Measurements from ENCODE around the gene ZNF202.
"Not testable (repeated sequence)": the region's sequence is repeated elsewhere in the genome, so short reads cannot be mapped to it uniquely, and the experiment has no call there.

ZNF202 gene

DNA sequence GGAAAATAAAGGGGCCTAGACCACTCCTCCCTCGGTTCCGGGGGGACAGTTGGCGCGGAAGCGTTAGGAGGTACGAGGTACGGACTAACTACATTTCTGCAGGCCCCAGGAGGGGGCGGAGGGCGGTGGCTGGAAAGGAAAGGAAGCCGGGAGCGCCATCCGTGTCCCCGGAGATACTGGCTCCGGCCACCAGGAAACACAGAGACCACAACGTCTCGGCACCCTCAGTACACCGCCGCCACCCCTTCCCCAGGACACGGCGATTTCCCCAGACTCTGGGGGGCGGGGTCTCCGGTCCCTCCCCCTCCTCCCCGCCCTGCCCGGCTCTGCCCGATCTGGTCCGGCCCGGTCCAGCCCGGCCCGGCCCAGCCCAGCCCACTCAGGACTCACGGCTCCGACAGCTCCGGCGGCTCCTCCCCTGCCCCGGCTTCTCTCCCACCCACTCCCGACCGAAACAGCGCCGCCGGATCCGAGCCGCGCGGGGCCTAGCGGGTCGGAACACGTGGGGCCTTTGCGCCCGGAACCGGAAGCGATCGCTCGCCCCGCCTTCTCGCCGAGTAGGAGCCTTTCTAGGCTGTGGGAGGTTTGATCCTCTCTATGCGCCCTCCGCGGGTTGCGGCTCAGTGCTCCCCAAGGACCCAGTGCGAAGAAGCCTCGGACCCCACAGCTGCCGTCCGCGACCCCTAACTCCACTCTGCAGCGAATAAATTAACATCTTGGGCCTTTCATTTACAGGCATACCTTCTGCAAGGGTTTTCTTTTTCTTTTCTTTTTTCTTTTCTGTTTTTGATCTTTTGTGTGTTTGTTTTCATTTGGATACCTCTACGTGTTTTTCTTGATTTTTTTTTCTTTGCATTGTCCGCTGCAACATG, at the start of gene ZNF202:
TSS of gene ZNF202 (minus strand) at position 502 of the 872 bp plus-strand sequence. CDS start 10,772 bp downstream, outside the sequence.
- peak; percentile 38 to 95 (median 86) for DNase-seq

DNA sequence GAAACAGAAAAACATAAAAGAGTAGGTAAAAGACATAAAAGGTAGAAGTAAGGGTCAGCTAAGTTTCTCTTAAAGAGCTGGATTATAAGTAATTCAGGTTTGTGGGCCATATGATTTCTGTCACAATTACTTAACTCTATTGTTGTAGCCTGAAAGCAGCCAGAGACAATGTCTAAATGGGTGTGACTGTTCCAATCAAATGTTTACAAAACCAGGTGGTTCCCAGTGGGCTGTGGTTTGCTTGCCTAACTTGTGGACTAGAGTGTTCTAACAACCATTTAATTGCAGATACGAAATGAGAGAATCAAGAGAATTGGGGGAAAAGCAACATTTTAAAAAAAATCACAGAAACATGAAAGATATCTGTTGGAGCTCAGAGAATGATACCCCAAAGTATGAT, 42.1 kb upstream of the ZNF202 start:
- no peak for DNase-seq

DNA sequence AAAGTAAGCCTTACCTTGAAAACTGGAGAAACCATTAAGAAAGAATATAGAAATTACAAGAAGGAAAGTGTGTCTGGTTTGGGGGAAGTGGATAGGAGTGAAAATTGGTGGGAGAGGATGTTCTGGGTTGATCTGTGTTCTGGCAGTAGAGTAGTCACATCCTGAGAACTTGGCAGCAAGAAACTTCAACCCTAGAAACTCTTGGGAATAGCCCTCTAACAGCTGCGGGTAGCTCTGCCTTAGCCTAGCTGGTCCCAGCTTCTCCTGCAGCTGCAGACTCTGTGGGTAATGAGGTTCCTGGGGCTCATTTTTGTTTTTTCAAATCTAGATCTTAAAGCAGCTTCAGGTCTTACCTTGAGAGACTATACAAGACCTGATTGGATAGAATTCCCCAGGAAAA, 37.1 kb upstream of the ZNF202 start:
- DNase-seq, result no peak

DNA sequence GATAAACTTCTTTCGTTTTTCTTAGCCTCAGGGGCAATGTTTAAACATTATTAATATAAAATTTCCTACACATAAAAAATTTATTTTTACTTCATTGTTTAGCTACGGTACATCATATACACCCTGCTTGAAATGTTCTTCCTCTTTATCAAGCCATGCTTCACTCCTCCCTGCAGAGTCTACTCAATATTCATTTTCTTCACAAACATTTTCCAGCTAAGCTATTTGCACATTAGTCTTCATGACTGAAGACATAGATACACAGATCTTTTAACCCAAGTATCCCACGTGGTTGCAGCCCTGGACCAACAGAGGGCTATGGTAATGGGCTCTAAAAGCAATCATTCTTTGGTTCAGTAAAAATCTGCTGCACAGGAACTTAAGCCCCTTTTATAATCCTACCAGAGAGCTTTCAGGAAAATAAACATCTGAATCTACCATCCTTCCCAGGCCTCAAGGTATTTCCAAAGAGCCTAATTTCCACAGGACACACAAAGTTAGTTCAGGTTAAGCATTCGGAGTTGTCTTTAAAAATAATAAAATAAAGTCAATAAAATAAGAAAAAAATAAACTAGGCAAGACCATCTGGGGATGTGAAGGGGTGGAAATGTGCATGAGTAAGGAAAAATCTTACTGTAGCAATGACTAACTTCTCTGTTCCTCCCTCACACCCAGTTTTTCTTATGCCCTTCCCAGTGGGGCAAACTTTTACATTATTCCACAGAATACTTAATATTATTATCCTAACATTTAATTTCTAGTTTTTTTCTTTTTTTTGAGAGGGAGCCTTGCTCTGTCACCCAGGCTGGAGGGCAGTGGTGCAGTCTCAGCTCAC, 34.5 kb upstream of the ZNF202 start:
- DNase-seq, result no peak

DNA sequence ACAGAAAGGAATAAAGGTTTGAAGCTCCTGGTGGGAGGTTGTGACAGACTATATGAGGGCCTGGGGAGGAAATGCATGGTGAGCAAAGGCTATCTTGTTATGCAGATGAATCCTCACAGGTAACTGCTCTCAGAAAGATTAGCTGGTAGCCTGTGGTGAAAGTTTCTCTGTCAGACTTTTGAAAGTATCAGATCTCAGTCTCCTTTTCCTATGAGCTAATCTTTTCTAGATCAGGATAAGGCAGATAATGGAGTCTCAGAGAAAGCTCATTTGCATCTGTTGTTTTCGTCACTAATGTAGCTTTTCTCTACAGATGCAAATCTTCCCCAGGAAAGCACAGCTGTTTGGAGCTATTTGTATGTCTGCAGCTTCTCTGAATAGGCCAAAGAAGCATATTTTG, 33.8 kb upstream of the ZNF202 start:
- DNase-seq, result no peak

DNA sequence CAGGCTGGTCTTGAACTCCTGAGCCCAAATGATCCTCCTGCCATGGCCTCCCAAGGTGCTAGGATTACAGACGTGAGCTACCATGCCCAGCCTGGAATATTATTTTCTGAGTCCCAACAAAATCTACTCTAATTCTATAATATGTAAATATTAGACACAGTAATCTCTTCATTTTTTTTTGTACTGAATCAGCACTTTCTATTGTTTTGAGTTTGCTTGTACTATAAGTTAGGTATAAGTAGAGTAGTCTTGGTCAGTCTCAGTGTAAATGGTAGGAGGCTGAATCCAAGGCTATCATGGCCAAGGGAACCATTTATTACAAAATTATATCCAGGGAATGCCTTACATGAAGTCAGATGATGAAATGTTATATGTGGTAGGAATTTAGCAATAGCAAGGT, 32.5 kb upstream of the ZNF202 start:
- no peak for DNase-seq

DNA sequence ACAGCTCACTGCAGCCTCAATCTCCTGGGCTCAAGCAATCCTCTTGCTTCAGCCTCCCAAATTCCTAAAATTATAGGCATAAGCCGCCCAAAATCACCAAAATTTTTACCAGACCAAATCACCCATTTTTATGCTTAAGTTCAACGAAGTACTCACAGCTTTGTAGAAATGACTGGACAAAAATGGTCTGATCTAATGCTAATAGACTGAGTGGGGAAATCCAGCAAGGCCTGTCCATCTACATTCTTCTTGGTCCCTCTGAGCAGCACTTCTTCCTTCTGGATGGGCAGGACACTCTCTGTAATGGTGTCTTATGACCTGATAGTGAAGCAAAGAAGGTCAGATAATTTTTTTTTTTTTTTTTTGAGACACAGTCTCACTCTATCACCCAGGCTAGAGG, 31.6 kb upstream of the ZNF202 start:
- no peak for DNase-seq

DNA sequence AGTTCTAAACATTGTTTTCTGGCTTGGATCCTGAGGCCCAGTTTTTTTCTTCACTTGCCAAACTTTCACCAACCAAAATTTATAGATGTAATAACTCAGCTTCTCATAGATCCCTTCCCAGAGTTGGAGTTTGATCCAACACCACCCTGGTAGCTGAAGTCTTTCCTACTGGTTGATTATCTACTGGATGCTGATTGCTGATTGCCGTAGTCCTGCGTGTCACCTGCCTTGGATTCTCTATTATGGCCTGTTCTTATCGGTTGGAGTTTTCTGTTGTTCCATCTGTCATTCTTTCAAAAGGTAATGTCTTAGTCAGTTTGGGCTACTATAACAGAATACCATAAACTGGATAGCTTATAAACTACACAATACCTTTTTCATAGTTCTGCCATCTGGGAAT, 30.2 kb upstream of the ZNF202 start:
- no peak for DNase-seq

DNA sequence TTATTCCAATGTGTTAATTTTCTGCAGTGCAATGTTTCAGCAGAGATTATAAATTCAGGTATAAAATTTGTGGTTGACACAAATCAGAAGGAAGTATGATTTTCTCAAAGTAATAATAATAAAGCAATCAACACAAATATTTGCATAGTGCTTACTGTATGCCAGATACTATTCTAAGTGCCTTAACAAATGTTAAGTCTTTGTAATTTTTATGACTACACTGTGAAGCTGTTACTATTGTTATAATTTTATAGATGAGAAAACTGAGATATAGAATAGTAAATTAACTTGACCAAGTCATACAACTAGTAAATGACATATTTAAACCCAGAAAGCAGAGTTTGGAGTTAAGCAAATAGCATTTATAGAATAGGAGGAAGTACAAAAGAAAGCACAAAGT, 29.3 kb upstream of the ZNF202 start:
- no peak for DNase-seq

DNA sequence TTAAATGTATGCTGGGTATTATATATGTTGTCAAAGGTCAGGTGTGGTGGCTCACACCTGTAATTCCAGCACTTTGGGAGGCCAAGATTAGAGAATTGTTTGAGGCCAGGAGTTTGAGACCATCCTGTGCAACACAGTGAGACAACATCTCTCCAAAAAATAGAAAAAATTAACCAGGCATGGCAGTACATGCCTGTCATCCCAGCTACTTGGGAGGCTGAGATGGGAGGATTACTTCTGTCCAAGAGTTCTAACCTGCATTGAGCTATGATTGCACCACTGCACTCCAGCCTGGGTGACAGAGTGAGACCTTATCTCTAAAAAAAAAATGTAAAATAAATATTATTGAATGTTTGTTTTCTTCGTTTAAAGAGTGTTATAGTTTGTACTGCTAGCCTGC, 24.1 kb upstream of the ZNF202 start:
- no peak for DNase-seq

DNA sequence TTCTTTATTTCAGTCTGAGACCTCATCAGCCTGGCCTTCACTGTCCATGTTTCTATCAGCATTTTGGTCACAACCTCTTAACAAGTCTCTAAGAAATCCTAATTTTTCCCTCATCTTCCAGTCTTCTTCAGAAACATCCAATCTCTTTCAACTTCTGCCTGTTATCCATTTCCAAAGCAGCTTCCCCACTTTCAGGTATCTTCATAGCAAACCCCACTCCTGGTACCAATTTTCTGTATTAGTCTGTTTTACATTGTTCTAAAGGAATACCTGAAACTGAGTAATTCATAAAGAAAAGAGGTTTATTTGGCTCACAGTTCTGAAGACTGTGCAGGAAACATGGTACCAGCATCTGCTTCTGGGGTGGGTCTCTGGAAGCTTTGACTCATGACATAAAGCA, 21.0 kb upstream of the ZNF202 start:
- no peak for DNase-seq

DNA sequence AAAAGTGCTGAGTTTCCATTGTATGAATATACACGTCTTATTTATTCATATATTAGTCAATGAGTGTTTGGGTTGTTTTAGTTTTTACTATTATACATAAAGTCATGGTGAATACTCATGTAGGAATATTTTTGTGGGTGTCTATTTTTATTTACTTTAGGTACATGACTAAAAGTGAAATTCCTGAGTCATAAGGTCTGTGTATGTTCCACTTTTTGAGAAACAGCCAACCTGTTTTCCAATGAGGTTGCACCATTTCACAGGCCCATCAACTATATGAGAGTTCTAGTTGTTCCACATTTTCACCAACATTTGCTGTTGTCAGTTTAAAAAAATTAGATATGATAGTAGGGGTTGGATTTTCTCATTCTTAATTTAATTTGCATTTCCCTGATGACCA, 19.4 kb upstream of the ZNF202 start:
- no peak for DNase-seq

DNA sequence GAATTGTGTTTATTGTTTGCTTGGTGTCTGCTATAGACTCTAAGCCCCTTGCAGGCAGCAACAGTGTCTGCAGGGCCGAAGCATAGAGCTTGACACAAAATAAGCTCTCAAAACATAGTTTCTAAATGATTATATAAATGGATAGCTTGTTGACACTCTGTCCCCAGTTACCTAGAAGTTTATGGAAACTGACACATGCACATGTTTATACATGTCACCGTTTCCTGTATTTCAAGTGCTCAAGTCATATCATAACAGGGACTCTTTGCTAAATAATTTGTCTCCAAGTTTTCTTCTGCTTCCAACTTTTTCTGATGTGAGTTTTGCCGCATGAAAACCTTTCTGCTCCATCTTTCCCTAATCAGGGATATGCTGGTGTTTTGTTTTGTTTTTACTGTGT, 16.5 kb upstream of the ZNF202 start:
- DNase-seq, result no peak

DNA sequence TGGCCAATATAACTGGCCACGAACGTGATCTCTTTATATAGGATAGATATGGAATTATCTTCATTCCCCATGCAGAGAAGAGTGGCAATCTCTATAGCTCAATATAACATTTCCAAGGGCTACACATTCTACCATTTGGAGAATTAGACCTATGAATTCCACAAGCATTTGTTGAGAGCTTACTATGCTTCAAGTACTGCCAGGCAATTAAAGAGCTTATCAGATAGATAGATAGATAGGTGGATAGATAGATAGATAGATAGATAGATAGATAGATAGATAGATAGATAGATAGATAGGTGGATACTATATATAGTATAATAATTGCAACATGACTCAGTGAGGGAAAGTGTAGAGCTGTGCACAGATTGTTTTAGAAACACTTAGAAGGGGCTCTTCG, 14.4 kb upstream of the ZNF202 start:
- DNase-seq, result no peak

DNA sequence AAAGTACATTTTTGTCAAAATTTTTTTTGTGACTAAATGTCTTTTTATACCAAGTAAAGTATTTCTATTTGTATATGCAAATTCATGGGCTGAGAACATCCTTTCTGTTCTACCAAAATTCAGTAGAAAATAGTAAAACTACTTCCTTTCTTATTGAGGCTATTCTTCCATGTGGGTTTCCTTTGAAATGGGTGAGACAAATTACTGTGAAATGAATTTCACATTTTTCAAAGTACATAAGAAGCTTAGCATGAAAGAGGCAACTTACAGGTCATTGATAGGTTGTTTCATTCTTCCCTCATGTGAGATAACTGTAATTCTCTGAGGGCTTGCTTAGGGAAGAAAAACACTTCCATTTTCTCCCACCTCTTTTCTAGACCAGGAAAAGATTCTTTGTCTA, 13.9 kb upstream of the ZNF202 start:
- no peak for DNase-seq

DNA sequence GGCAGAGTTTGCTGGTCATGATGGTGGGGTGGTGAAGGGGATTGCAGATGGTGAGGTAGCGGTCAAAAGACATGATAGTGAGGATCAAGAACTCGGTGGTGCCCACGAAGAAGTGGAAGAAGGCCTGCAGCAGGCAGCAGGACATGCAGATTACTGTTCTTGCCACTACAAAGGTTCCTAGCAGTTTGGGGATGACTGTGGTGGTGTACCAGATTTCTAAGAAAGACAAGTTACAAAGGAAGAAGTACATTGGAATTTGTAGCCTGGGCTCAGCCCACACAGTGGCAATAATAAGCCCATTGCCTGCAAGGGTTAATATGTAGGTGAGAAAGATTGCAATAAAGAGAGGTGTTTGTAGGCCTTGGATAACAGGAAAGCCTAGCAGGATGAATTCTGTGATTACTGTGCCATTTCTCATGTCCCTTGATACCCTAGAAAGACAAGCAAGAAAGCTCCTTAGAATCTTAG, 12.7 kb upstream of the ZNF202 start, which contains the start of gene OR6X1:
TSS of gene OR6X1 (minus strand) at position 418 of the 468 bp plus-strand sequence. CDS start at position 418, 0 bp downstream.
- DNase-seq, result no peak

DNA sequence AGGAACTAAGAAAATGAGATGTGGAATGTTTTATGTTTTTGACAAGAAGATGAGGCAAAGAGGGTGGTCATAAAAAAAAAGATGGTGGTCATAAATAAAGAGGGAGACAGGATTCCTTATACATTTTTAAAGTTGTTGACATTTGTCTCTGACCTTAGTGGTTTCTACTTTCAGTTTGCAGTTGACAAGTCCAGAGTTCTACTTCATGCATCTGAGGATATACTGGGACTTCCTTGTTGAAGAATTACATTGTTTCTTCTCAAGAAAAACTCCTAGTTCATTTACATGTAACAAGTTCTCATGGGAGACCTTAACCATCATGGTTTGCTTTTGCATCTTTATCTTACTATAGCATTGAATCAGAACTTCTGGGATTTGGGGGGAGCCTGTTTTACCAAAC, 11.7 kb upstream of the ZNF202 start:
- DNase-seq, result no peak

DNA sequence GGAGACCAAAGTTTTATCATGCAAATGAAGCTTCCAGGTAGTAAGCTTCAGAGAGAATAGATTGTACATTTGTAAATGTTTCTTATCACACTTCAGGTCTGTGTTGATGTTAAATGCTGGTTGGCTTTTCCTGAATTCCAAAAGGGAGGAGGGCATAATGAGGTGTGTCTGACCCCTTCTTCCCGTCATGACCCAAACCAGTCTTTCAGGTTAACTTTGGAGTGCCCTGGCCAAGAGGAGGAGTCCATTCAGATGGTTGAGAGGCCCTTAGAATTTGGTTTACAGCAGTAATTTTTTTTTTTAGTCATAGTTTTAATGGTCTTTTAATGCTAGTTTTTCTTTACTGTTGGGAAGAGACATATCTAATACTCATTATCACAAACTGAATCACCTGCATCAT, 10.3 kb upstream of the ZNF202 start:
- DNase-seq, result no peak

DNA sequence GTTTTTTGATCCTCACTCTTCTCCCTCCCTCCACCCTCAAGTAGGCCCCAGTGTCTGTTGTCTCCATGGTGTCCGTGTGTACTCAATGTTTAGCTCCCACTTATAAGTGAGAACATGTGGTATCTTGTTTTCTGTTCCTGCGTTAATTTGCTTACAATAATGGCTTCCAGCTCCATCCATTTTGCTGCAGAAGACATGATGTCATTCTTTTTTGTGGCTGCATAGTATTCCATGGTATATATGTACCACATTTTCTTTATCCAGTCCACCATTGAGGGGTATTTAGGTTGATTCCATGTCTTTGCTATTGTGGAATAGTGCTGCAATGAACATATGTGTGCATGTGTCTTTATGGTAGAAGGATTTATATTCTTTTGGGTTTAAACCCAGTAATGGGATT, 6.9 kb upstream of the ZNF202 start:
- DNase-seq, result not testable (repeated sequence)

DNA sequence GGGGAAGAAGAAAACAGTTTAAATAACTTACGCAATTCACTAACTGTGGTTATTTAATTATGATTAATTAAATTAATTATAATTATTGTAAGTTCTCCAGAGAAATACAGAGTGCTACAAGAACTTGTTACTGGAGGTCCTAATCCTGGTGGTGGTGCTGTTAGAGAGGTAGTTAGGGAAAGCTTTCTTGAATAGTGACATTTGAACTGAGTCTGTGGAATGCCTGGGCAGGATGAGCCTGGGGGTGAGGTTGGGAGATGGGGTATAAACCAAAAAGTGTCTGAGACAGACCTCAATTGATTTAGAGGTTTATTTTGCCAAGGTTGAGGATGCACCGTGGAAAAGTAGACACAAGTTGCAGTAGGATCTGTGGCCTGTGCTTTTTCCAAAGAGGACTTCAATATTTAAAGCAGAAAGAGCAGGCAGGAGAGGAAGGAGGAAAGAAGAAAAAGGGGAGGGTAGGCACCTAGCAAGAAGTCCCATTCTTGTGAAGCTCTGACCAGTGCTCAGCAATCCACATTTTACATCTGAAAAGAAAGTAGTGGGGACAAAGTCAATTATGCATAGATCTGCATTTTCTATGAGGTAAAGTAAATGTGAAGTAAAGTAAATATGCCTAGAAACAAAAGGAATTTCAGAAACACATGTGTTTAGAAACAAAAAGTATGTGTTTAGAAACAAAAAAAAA, 4.4 kb upstream of the ZNF202 start:
- DNase-seq, result no peak

DNA sequence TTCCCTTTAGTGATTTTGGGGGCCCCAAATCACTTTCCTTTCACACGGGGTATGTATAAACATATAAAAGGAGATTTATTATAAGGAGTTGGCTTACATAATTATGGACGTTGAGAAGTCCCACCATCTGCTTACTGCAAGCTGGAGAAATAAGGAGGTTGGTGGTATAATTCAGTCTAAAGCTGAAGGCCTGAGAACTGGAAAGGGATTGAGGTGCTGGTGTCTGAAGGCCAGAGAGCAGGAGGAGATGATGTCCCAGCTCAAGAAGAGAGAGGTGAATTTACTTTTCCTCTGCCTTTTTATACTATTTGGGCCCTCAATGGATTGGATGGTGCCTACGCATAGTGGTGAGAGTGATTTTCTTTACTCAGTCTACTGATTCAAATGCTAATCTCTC, 1.3 kb upstream of the ZNF202 start:
- peak in 1 of 58 donors; percentile 1 for DNase-seq
